Ishikawa (cell line): ENCODE results near the gene AGAP1.

Experiments
- CEBPB ChIP-seq: IDR thresholded peaks from 2 replicates; pipeline ENCODE4 v1.6.1; 2012
- CREB1 ChIP-seq: IDR thresholded peaks from 2 replicates; pipeline ENCODE4 v1.6.1; 2012; ENCODE audit warnings: low read depth
- EGR1 ChIP-seq: IDR thresholded peaks from 2 replicates; pipeline ENCODE4 v1.6.1; 2012
- EP300 ChIP-seq: IDR thresholded peaks from 2 replicates; pipeline ENCODE4 v1.6.1; 2012; ENCODE audit warnings: borderline replicate concordance
- FOXM1 ChIP-seq: IDR thresholded peaks from 2 replicates; pipeline ENCODE4 v1.6.1; 2012; ENCODE audit warnings: low read depth, borderline replicate concordance
- MAX ChIP-seq: IDR thresholded peaks from 2 replicates; pipeline ENCODE4 v1.6.1; 2012
- NFIC ChIP-seq: IDR thresholded peaks from 2 replicates; pipeline ENCODE4 v1.6.1; 2012
- RAD21 ChIP-seq: IDR thresholded peaks from 2 replicates; pipeline ENCODE4 v1.6.1; 2012; ENCODE audit warnings: low read depth
- REST ChIP-seq: IDR thresholded peaks from 2 replicates; pipeline ENCODE4 v1.6.1; 2012; ENCODE audit warnings: low read depth, mild to moderate bottlenecking
- TAF1 ChIP-seq: IDR thresholded peaks from 2 replicates; pipeline ENCODE4 v1.6.1; 2012; ENCODE audit warnings: low read depth, mild to moderate bottlenecking
- TCF12 ChIP-seq: IDR thresholded peaks from 2 replicates; pipeline ENCODE4 v1.6.1; 2012; ENCODE audit warnings: low read depth
- TEAD4 ChIP-seq: IDR thresholded peaks from 2 replicates; pipeline ENCODE4 v1.6.1; 2012
- USF1 ChIP-seq: IDR thresholded peaks from 2 replicates; pipeline ENCODE4 v1.6.1; 2012
- YY1 ChIP-seq: IDR thresholded peaks from 2 replicates; pipeline ENCODE4 v1.6.1; 2012; ENCODE audit warnings: low read depth
- ZBTB7A ChIP-seq: IDR thresholded peaks from 2 replicates; pipeline ENCODE4 v1.6.1; 2012; ENCODE audit warnings: low read depth

AGAP1 gene

GRCh38 chr2:235591231-235591730, 97.4 kb downstream of the AGAP1 start:
- TF ChIP-seq FOXM1 = no peak

- TF ChIP-seq REST (peak; percentile 53; the same call in 1 of the 2 replicates), NFIC (peak; percentile 28; the same call in 1 of the 2 replicates), USF1 (no peak), TCF12 (no peak)
Observed at GRCh38 chr2:235591921-235592320, 98.1 kb downstream of the AGAP1 start.

- no peak for TF ChIP-seq TEAD4
- TF ChIP-seq EP300 = no peak
- no peak for TF ChIP-seq REST
- TF ChIP-seq TCF12 = no peak
- TF ChIP-seq CEBPB = no peak
- no peak for TF ChIP-seq FOXM1
- TF ChIP-seq USF1 = no peak
- no peak for TF ChIP-seq CREB1
- no peak for TF ChIP-seq NFIC
- TF ChIP-seq TAF1 = no peak
- no peak for TF ChIP-seq MAX
- no peak for TF ChIP-seq ZBTB7A
- no peak for TF ChIP-seq RAD21
- TF ChIP-seq EGR1 = no peak
- no peak for TF ChIP-seq YY1
Observed at GRCh38 chr2:235592430-235592829, 98.6 kb downstream of the AGAP1 start.

GRCh38 chr2:235592836-235593235, 99.0 kb downstream of the AGAP1 start:
- TF ChIP-seq CREB1 = no peak
- no peak for TF ChIP-seq EP300
- TF ChIP-seq YY1 = no peak
- no peak for TF ChIP-seq ZBTB7A
- TF ChIP-seq TAF1 = no peak

- TF ChIP-seq REST (no peak), RAD21 (peak; percentile 84)
Observed at GRCh38 chr2:235594041-235594440, 100.2 kb downstream of the AGAP1 start.

GRCh38 chr2:235594964-235595363, 101.1 kb downstream of the AGAP1 start:
- TF ChIP-seq USF1 (no peak), TCF12 (no peak), YY1 (no peak), TAF1 (no peak), REST (no peak), TEAD4 (no peak), FOXM1 (no peak), NFIC (no peak), ZBTB7A (no peak), EP300 (no peak), CEBPB (no peak), CREB1 (no peak)
